ENCODE data around the gene UGT1A5.
"Not testable (repeated sequence)": the region's sequence is repeated elsewhere in the genome, so short reads cannot be mapped to it uniquely, and the experiment has no call there.

UGT1A5 gene

DNA sequence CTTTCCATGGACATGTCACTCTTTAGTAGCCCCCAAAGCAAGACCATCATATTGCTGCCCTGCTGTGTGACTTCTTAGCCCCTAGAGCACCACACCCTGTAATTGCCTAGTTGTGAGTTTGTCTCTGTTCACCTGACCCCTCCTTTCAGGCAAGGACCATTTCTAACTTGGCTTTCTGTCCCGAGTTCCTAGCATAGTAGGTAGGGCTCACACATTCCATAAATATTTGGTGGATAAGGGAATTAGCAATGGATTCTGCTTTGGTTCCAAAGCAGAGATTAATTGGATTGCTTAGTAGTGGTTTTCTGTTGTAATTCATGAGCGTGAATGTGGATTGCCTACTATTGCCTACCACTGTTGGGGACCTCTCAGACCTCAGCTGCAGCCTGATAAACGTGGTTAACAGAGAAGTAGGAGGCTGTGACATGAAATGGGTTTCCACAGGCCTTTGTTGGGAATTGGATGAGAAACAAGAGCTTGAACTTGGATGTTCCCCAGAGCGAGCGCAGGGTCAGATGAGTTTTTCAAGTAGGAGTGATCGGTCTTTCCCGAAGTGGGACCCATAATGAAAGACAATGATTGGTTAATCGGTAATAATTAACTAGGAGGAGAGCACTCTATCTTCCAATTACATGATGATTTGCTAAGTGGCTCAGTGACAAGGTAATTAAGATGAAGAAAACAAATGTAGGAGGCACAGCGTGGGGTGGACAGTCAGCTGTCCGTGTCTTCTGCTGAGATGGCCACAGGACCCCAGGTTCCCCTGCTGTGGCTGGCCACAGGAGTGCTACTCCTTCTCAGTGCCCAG lies 34.0 kb downstream of the UGT1A5 start:
- no peak for FAIRE-seq

DNA sequence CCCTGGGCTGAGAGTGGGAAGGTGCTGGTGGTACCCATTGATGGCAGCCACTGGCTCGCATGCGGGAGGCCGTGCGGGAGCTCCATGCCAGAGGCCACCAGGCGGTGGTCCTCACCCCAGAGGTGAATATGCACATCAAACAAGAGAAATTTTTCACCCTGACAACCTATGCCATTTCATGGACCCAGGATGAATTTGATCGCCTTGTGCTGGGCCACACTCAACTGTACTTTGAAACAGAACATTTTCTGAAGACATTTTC lies 34.5 kb downstream of the UGT1A5 start:
- no peak for FAIRE-seq

DNA sequence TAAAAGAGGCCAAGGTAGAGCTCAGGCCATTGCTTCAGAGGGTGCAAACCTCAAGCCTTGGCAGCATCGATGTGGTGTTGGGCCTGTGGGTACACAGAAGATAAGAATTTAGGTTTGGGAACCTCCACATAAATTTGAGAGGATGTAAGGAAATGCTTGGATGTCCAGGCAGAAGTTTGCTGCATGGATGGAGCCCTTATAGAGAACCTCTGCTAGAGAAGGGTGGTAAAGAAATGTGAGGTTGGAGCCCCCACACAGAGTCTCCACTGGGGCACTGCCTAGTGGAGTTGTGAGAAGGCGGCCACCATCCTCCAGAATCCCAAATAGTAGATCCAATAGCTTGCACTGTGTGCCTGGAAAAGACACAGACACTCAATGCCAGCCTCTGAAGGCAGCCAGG lies 38.0 kb downstream of the UGT1A5 start:
- FAIRE-seq, result not testable (repeated sequence)

DNA sequence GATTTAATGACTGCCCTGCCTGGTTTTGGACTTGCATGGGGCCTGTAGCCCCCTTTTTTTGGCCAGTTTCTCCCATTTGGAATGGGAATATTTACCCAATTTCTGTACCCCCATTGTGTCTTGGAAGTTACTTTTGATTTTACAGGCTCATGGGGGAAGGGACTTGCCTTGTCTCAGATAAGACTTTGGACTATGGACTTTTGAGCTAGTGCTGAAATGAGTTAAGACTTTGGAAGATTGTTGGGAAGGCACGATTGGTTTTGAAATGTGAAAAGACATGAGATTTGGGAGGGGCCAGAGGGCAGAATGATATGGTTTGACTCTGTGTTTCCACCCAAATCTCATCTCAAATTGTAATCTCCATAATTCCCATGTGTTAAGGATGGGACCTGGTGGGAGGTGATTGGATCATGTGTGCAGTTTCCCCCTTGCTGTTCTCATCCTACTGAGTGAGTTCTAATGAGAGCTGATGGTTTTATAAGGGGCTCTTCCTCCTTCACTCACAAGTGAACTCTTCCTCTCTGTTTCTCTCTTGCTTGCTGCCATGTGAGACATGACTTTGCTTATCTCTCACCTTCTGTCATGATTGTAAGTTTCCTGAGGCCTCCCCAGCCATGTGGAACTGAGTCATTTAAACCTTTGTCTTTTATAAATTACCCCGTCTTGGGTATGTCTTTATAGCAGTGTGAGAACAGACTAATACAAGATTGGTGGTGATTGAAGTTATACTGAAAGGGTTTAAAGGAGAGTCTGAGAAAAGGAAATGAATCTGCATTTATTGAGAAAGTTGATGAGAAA lies 38.7 kb downstream of the UGT1A5 start:
- FAIRE-seq, result not testable (repeated sequence)

DNA sequence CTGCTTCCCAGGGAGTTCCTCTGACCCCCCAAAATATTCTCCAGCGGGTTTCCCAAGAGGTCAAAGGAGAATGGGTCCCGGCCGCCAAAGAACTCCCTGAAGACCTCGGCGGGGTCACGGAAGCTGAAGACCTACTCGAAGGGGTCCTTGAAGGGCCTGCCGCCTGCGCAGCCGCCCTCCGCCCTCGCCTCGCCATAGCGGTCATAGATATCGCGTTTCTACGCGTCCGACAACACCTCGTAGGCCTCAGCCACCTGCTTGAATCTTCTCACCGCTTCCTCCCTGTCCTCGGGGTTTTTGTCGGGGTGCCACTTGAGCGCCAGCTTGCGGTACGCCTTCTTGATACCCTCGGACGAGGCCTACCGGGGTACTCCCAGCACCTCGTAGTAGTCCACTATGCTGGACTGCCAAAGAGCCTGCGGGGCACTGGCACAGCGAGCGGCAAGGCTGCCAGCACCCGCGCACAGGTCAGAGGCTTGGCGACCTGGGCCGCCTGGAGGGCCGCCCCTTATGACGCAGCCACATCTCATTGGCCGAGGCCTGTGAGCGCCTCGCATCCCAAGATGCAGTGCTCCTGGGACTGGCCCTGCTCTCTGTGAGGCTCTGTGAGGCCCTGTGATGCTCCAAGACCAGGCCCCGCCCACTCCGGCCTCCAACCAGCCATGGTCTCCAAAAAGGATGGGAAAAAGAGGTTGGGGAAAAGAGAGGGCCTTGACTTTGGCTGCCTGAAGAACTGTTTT lies 42.3 kb downstream of the UGT1A5 start:
- FAIRE-seq, result no peak

DNA sequence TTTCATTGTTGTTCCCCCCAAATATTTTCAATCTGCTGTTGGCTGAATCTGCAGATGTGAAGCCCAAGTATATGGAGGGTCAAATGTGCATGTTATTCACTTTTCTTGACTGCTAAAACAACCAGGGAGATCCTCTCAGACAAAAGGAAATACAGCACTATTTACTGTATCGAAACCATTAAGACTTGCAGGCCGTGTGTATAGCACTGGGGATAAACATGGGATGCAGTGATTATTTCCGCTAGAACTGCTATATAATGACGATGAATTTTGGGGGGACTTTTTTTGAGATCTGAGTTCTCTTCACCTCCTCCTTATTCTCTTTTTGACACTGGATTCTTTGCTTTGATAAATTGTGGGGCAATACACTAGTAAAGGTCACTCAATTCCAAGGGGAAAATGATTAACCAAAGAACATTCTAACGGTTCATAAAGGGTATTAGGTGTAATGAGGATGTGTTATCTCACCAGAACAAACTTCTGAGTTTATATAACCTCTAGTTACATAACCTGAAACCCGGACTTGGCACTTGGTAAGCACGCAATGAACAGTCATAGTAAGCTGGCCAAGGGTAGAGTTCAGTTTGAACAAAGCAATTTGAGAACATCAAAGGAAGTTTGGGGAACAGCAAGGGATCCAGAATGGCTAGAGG lies 43.8 kb downstream of the UGT1A5 start:
- FAIRE-seq, result peak; percentile 65

DNA sequence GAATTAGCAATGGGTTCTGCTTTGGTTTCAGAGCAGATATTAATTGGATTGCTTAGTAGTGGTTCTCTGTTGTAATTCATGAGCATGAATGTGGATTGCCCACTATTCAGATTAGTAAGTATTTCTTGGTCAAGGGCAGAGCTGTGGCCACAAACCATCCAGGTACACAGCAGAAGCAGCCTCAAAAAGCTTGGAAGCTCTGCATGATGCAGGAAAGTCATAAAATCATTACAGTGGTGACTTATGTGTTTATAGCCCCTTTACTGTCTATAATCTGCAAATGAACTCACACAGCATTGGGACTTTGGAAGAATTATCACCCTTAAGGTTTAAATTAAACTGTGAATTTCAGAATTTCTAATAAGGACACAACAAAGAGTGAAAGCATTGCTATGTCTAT lies 45.4 kb downstream of the UGT1A5 start:
- FAIRE-seq, result no peak

DNA sequence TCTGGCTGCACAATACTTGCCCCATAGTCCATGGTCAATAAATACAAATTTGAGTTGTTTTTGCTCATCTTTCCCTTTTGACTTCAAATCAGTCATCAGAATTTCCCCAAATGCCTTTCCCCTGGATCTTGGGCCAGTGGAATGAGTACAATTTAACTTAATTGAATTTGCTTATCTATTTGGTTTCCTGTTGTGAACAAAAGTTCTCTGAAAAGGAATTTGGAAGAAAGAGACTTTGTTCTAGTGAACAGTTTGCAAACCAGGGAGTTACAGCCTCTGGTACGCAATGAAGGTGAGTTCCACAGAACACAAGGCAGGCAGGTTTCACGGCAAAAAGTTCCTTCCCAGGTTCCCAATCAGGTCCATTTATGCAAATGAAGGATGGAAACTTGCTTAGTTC lies 46.1 kb downstream of the UGT1A5 start:
- FAIRE-seq, result no peak

DNA sequence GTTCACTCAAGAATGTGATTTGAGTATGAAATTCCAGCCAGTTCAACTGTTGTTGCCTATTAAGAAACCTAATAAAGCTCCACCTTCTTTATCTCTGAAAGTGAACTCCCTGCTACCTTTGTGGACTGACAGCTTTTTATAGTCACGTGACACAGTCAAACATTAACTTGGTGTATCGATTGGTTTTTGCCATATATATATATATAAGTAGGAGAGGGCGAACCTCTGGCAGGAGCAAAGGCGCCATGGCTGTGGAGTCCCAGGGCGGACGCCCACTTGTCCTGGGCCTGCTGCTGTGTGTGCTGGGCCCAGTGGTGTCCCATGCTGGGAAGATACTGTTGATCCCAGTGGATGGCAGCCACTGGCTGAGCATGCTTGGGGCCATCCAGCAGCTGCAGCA lies 47.3 kb downstream of the UGT1A5 start, which contains the start of gene UGT1A1:
UGT1A1 (plus strand) TSS at position 228 of the 400 bp plus-strand sequence; CDS start at position 246, 18 bp downstream.
- no peak for FAIRE-seq

DNA sequence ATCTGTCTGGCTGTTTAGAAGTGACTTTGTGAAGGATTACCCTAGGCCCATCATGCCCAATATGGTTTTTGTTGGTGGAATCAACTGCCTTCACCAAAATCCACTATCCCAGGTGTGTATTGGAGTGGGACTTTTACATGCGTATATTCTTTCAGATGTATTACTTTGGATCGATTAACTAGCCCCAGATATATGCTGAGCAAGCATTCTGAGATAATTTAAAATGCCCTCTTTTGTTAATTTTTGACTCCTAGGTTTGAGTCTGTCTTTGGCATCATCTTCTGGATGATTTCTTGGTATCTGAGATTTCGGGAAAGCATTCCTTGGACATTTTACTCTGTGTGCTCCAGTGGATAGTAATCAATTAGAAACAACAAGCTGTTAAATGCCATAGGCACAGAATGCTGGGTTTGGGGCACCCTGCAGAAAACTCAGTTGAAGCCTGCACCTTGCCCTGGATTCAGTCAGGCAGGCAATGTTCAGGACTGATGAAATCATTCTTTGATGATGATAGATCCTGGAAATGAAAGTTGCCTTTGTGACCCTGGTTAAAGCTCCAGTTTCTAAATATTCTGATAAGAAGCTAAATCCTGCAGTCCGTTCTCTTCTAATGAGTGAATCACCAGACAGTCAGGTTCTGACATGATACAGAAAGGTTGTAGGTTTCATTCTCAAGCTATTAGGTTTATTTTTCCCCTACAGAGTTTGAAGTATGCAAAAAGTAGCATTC lies 48.5 kb downstream of the UGT1A5 start:
- FAIRE-seq, result no peak

DNA sequence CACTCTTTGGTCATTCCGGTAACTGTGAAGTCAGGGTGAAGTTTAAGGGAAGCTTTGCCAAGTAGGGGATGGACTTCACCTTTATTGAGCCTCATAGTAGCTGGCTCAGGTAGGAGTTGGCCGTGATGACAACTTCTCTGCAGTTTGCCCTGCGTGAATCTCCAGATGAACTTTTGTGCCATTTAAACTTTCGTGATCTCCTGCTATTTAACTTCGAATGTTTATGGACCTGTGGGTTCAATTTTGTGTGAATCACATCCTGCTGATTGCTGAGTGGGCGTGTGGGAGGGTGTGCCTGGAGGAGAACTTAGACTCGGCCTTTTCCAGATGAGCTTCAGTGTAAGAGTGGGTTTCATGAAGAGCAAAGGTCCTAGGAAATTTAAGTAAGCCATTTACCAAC lies 51.6 kb downstream of the UGT1A5 start:
- FAIRE-seq, result no peak

DNA sequence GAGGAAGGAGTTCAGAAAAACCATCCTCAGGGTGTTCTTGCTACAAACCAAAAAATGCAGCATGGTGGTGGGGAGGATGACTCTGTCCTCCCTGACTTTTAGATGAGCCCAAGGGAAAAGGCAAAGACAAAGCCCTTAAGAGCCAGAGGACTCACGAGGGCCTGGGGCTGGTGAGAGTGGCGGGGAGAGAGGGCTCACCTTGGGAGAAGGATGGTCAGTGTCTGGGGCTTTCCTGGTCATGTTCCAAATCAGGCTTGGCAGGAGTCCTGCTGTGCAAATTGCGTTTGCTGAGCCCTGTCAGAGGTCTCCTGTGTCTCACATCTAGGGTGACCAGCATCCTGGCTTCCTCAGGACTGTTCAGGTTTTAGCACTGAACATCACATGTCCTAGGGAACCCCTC lies 52.1 kb downstream of the UGT1A5 start:
- FAIRE-seq, result no peak

DNA sequence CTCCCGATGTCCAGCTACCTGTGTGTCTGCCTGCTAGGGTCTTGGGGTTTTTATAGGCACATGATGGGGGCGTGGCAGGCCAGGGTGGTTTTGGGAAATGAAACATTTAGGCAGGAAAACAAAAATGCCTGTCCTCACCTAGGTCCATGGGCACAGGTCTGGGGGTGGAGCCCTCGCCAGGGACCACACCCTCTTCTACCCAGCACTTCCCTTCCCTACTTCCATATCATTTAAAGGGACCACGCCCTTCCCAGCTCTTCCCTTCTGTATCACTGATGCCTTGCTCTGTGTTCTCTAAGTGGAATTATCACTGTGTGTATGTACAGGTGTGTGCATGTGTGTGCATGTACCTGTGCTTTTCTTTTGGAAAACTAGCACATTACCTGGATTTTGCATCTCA lies 53.7 kb downstream of the UGT1A5 start:
- FAIRE-seq, result no peak

DNA sequence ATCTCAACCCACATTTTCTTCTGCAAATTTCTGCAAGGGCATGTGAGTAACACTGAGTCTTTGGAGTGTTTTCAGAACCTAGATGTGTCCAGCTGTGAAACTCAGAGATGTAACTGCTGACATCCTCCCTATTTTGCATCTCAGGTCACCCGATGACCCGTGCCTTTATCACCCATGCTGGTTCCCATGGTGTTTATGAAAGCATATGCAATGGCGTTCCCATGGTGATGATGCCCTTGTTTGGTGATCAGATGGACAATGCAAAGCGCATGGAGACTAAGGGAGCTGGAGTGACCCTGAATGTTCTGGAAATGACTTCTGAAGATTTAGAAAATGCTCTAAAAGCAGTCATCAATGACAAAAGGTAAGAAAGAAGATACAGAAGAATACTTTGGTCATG lies 55.4 kb downstream of the UGT1A5 start:
- no peak for FAIRE-seq

DNA sequence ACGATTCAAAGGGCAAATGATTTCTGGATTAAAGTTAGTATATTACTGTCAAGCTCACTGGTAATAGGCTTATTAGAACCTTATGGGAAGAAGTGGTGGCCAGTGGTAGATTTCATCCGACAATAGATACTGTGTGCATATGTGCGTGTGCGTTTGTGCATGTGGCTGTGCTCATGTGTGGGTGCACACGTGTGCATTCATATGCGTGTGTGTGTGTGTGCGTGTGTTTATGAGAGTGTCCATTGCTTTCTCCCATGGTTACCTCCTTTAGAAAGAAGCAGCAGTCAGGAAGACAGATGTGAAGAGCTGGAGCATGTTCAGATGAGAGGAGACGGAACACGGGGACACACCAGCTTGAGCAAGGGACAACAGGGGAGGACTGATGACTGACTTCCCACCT lies 56.6 kb downstream of the UGT1A5 start:
- FAIRE-seq, result no peak

DNA sequence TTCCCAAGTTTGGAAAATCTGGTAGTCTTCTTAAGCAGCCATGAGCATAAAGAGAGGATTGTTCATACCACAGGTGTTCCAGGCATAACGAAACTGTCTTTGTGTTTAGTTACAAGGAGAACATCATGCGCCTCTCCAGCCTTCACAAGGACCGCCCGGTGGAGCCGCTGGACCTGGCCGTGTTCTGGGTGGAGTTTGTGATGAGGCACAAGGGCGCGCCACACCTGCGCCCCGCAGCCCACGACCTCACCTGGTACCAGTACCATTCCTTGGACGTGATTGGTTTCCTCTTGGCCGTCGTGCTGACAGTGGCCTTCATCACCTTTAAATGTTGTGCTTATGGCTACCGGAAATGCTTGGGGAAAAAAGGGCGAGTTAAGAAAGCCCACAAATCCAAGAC lies 59.4 kb downstream of the UGT1A5 start:
- FAIRE-seq, result no peak

DNA sequence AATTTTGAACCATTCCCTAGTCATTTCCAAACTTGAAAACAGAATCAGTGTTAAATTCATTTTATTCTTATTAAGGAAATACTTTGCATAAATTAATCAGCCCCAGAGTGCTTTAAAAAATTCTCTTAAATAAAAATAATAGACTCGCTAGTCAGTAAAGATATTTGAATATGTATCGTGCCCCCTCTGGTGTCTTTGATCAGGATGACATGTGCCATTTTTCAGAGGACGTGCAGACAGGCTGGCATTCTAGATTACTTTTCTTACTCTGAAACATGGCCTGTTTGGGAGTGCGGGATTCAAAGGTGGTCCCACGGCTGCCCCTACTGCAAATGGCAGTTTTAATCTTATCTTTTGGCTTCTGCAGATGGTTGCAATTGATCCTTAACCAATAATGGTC lies 59.9 kb downstream of the UGT1A5 start:
- FAIRE-seq, result no peak

DNA sequence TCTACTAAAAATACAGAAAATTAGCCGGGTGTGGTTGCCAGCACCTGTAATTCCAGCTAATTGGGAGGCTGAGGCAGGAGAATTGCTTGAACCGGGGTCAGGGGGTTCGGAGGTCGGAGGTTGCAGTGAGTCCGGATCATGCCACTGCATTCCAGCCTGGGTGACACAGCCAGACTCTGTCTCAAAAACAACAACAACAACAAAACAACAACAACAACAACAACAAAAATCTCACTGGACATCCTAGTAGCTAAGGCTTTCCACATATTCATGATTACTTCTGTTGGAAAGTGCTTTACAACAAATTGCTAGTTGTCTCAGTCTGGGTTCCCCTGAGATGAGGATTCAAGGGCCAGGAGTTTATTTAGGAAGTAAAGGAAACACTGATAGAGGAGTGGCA lies 61.1 kb downstream of the UGT1A5 start:
- no peak for FAIRE-seq

DNA sequence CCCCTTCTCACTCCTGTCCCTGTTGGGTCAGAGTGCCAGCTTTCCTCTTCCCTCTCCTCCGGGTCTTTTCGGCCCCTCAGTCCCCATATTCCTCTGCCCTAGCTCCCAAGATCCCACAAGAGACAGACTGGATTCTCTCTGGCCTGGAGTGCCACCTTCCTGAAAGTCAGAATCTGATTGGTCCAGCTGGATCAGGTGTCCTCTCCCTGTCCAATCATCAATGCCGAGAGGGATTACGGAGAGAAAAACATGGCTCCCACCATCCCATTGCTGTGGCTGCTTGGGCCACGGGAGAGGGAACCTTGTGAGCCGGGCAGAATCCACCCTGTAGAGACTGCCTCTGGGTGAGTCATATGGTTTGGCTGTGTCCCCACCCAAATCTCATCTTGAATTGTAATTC lies 62.7 kb downstream of the UGT1A5 start:
- no peak for FAIRE-seq

DNA sequence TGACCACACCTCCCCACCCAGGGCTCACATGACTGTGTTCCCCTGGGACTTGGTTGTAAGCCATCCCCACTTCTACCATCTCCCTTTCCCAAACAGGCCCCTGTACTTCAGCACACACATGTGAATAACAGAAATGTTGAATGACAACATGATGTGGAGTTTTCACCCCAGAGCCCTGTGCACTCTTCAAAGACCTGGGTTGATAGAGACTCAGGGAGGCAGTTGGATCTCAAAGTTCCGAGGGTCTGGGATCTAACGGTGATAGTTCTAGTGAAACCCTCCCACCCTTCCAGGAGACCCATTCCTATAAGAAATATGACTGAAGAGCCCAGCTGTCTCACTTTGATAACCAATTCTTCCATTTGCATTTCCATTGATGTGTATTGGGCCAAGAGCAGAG lies 65.3 kb downstream of the UGT1A5 start, which contains the start of gene MROH2A:
MROH2A (plus strand) TSS at position 301 of the 400 bp plus-strand sequence. CDS start 1,029 bp downstream, outside the sequence.
- no peak for FAIRE-seq

DNA sequence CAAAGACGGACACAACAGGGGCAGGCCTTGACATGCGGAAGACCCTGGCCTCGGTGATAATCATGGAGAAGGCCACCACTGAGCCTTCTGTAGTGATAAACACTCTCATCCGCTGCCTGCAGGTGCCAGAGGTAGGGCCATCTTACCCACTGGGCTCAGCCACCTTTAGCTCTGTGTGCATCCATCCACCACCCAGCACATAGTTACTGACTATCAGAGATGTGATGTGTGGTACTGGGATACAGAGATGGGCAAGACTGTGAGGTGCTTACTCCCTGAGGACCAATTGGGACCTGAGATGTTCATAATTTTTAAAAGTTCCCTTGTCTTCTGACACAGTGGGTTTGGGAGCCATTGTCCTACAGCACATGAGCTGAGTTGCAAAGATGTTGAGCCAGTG lies 67.0 kb downstream of the UGT1A5 start:
- no peak for FAIRE-seq

DNA sequence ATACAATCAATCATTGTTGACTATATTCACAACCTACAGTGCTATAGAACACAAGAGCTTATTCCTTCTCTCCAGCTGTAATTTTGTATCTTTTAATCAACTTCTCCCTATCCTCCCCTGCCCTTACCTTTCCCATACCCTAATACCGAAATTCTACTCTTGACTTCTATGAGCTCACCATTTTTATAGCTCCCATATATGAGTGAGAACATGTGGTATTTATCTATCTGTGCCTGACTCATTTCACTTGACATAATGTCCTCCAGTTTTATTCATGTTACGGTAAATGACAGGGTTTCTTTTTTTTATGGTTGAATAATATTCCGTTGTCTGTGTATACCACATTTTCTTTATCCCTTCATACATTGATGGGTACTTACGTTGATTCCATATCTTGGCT lies 68.1 kb downstream of the UGT1A5 start:
- no peak for FAIRE-seq

Data from colon (tissue), 2 donors.